Measurements from ENCODE around the gene CADM1. TPM values are rescaled to one million over a fixed set of nuclear protein-coding genes. Genes with fewer than 3 reads are reported as not detected.
A peak's percentile ranks its signal among the peaks of the same experiment; 100 is the strongest.

The CADM1 gene
- total RNA-seq, 1 experiment from 2014 or later: 63.0 TPM

GRCh38 chr11:115279813-115280761 lies 224.1 kb downstream of the CADM1 start:
- peak; percentile 29 for DNase-seq (ENCODE audit: low read depth)

- peak; percentile 15 for DNase-seq (ENCODE audit: low read depth)
Measured at GRCh38 chr11:115276799-115277198, 227.4 kb downstream of the CADM1 start.

- DNase-seq (ENCODE audit: low read depth): no peak
Measured at GRCh38 chr11:115276191-115276590, 228.0 kb downstream of the CADM1 start.

GRCh38 chr11:115275045-115275444 lies 229.2 kb downstream of the CADM1 start:
- DNase-seq (ENCODE audit: low read depth): no peak

- no peak for DNase-seq (ENCODE audit: low read depth)
Measured at GRCh38 chr11:115272925-115273324, 231.3 kb downstream of the CADM1 start.

GRCh38 chr11:115271643-115272042 lies 232.6 kb downstream of the CADM1 start:
- no peak for DNase-seq (ENCODE audit: low read depth)

GRCh38 chr11:115269191-115269950 lies 234.8 kb downstream of the CADM1 start:
- DNase-seq (ENCODE audit: low read depth): no peak

- DNase-seq (ENCODE audit: low read depth): no peak
Measured at GRCh38 chr11:115267871-115268270, 236.3 kb downstream of the CADM1 start.

GRCh38 chr11:115267238-115267781 lies 236.9 kb downstream of the CADM1 start:
- DNase-seq (ENCODE audit: low read depth): no peak

GRCh38 chr11:115266066-115266639 lies 238.1 kb downstream of the CADM1 start:
- no peak for DNase-seq (ENCODE audit: low read depth)

- DNase-seq (ENCODE audit: low read depth): no peak
Measured at GRCh38 chr11:115263799-115264656, 240.2 kb downstream of the CADM1 start.

- no peak for DNase-seq (ENCODE audit: low read depth)
Measured at GRCh38 chr11:115258216-115258615, 246.0 kb downstream of the CADM1 start.

GRCh38 chr11:115257678-115258077 lies 246.5 kb downstream of the CADM1 start:
- no peak for DNase-seq (ENCODE audit: low read depth)

GRCh38 chr11:115257270-115257669 lies 246.9 kb downstream of the CADM1 start:
- no peak for DNase-seq (ENCODE audit: low read depth)

- no peak for DNase-seq (ENCODE audit: low read depth)
Measured at GRCh38 chr11:115256397-115257197, 247.6 kb downstream of the CADM1 start.

- no peak for DNase-seq (ENCODE audit: low read depth)
Measured at GRCh38 chr11:115255006-115255762, 249.0 kb downstream of the CADM1 start.

- DNase-seq (ENCODE audit: low read depth): no peak
Measured at GRCh38 chr11:115251126-115251525, 253.1 kb downstream of the CADM1 start.

GRCh38 chr11:115249061-115249578 lies 255.1 kb downstream of the CADM1 start:
- no peak for DNase-seq (ENCODE audit: low read depth)

GRCh38 chr11:115247953-115248352 lies 256.3 kb downstream of the CADM1 start:
- no peak for DNase-seq (ENCODE audit: low read depth)

Measured in RPMI7951 (cell line).